Right cardiac atrium (tissue), 5 donors: ENCODE data around the gene OR4A15. TPM values are rescaled to one million over a fixed set of nuclear protein-coding genes. Genes with fewer than 3 reads are reported as not detected.

ENCODE experiments used
- ATAC-seq, 2 donors: fragments of 200-7000 bp; cut with Tn5 transposase; one replicate each; pipeline versions ENCODE4 v1.8.0 to v1.9.1; 2020; ENCODE audit warnings: moderate library complexity in 2 of 2, mild to moderate bottlenecking in 1 of 2
- DNase-seq, 3 donors: peaks; one replicate each; pipeline ENCODE4 v3.0.0-alpha.2; 2020
- H3K27ac ChIP-seq: one replicate; pipeline ENCODE4 v1.5.1; 2013; ENCODE audit warnings: mild to moderate bottlenecking, low read length, control low read depth, moderate library complexity
- H3K27me3 ChIP-seq: one replicate; pipeline ENCODE4 v1.6.1; 2013; ENCODE audit not compliant: control insufficient read depth, insufficient read depth
- H3K4me1 ChIP-seq: one replicate; pipeline ENCODE4 v1.6.1; 2013; ENCODE audit warnings: low read length; ENCODE audit not compliant: control insufficient read depth, insufficient read depth
- H3K4me3 ChIP-seq: one replicate; pipeline ENCODE4 v1.5.1; 2013; ENCODE audit warnings: low read length, control low read depth
- H3K9me3 ChIP-seq: one replicate; pipeline ENCODE4 v1.6.1; 2013; ENCODE audit warnings: low read length; ENCODE audit not compliant: control insufficient read depth
- WGBS: extraction: QIAGEN DNeasy Blood & Tissue Kit; methylation state at CpG from one replicate; pipeline ENCODE4 v1.1.7; 2013; 5-methylcytosine and 5-hydroxymethylcytosine counted together
- intact Hi-C, 4 donors: fragments of 100-400 bp; cut with DNase I; formaldehyde crosslinking; loops; one replicate each; pipeline versions ENCODE4 v1.11.0 to v1.14.0; 2022 to 2023
- long read RNA-seq, 4 donors: library from polyadenylated mRNA; unstranded; transcript quantifications; one replicate each; pipeline ENCODE4 v2.0.0, GENCODE V29; 2020 to 2021
- polyA plus RNA-seq: library from polyadenylated mRNA; stranded (reverse); fragments of 200-250 nt; gene quantifications from one replicate; pipeline ENCODE4 v1.2.3, GENCODE V29; 2013
- total RNA-seq, 4 donors: library from RNA; stranded (reverse); fragmentation: NEBNext Ultra II Directional; extraction: Animal tissue kit (Norgen Biotek cat#: 25700); gene quantifications; one replicate each; pipeline ENCODE4 v1.2.1, GENCODE V29; 2021
- donor health status: healthy with polysubstance abuse.
- donor health status: DM: no; HTN: yes; CAD: no.
- donor health status: DM: no; HTN: no; CAD: no.
- donor health status: DM: no; HTN: yes; CAD: no; lungs with severe emphysema.
- donor health status: DM: yes; HTN: yes; CAD: no.

Gene OR4A15
- total RNA-seq (not detected), polyA plus RNA-seq (not detected)
- long read RNA-seq, donor 1 = 0 reads
- long read RNA-seq, donor 2 = 0 reads
- long read RNA-seq, donor 3 = 0 reads
- long read RNA-seq, donor 4 = 0 reads

GRCh38 chr11:55367674-55368073 is at the start of gene OR4A15:
OR4A15 (plus strand) TSS chr11:55367974; CDS start chr11:55367974, 0 bp downstream.
- Histone ChIP-seq H3K4me1 (no peaks in the 10 kb centered on the region), H3K27ac (no peak within 1 kb of the TSS), H3K27me3 (no peaks in the 10 kb centered on the region), H3K4me3 (no peak within 1 kb of the TSS), H3K9me3 (no peaks in the 10 kb centered on the region)
- ATAC-seq (no peak), DNase-seq (no peak)
- 53% methylated on average over 4 of the region's 4 CpGs for WGBS
- intact Hi-C loops = no loop called here

- ATAC-seq = no peak
- WGBS = 72% methylated on average over 1 of the region's 1 CpG
- Histone ChIP-seq H3K27me3 (no peaks in the 10 kb centered on the region), H3K9me3 (no peaks in the 10 kb centered on the region), H3K27ac (no peak overlapping the region), H3K4me3 (no peak overlapping the region), H3K4me1 (no peaks in the 10 kb centered on the region)
- intact Hi-C loops = no loop called here
- DNase-seq = no peak
Measured at GRCh38 chr11:55324500-55324899, 43.3 kb upstream of the OR4A15 start.

GRCh38 chr11:55342901-55343300 is 24.9 kb upstream of the OR4A15 start, which contains the start of gene OR4A16:
OR4A16 (plus strand) TSS chr11:55343201; CDS start chr11:55343201, 0 bp downstream.
- ATAC-seq (no peak), DNase-seq (no peak)
- intact Hi-C loops = no loop called here
- H3K27me3 ChIP-seq = no peaks in the 10 kb centered on the region
- H3K4me1 ChIP-seq = no peaks in the 10 kb centered on the region
- no peaks in the 10 kb centered on the region for H3K9me3 ChIP-seq
- no peak within 1 kb of the TSS for H3K27ac ChIP-seq
- no peak within 1 kb of the TSS for H3K4me3 ChIP-seq
- 77% methylated on average over 3 of the region's 3 CpGs for WGBS

GRCh38 chr11:55345306-55345705 is 22.5 kb upstream of the OR4A15 start:
- Histone ChIP-seq H3K27me3 (no peaks in the 10 kb centered on the region), H3K9me3 (no peaks in the 10 kb centered on the region), H3K27ac (no peak overlapping the region), H3K4me1 (no peaks in the 10 kb centered on the region), H3K4me3 (no peak overlapping the region)
- WGBS = 90% methylated on average over 1 of the region's 1 CpG
- no peak for DNase-seq
- ATAC-seq = no peak
- intact Hi-C loops = no loop called here

GRCh38 chr11:55349032-55349431 is 18.7 kb upstream of the OR4A15 start:
- Histone ChIP-seq H3K27ac (no peak overlapping the region), H3K4me1 (no peaks in the 10 kb centered on the region), H3K9me3 (no peaks in the 10 kb centered on the region), H3K27me3 (no peaks in the 10 kb centered on the region), H3K4me3 (no peak overlapping the region)
- 13% methylated on average over 1 of the region's 1 CpG for WGBS
- no peak for DNase-seq
- no peak for ATAC-seq
- intact Hi-C loops = no loop called here

- ATAC-seq (no peak), DNase-seq (no peak)
- intact Hi-C loops = no loop called here
- WGBS = 2% methylated on average over 1 of the region's 1 CpG
- Histone ChIP-seq H3K27ac (no peak overlapping the region), H3K9me3 (no peaks in the 10 kb centered on the region), H3K4me1 (no peaks in the 10 kb centered on the region), H3K27me3 (no peaks in the 10 kb centered on the region), H3K4me3 (no peak overlapping the region)
Measured at GRCh38 chr11:55357560-55358184, 10.1 kb upstream of the OR4A15 start.

GRCh38 chr11:55401011-55401410 is 33.2 kb downstream of the OR4A15 start:
- Histone ChIP-seq H3K9me3 (no peaks in the 10 kb centered on the region), H3K4me1 (no peaks in the 10 kb centered on the region), H3K27ac (no peak overlapping the region), H3K27me3 (no peaks in the 10 kb centered on the region), H3K4me3 (no peak overlapping the region)
- no peak for DNase-seq
- ATAC-seq = no peak
- 16% methylated on average over 1 of the region's 1 CpG for WGBS
- intact Hi-C loops = no loop called here

Other genes starting within 250 kb of the OR4A15 start
- not detected for gene TRIM48, start 105.8 kb upstream of the OR4A15 start, total RNA-seq
- gene TRIM48, start 105.8 kb upstream of the OR4A15 start, polyA plus RNA-seq = not detected
- gene OR4A16, start 24.8 kb upstream of the OR4A15 start, total RNA-seq = not detected
- not detected for gene OR4A16, start 24.8 kb upstream of the OR4A15 start, polyA plus RNA-seq
- gene OR4C15, start 186.5 kb downstream of the OR4A15 start, total RNA-seq = not detected
- gene OR4C15, start 186.5 kb downstream of the OR4A15 start, polyA plus RNA-seq = not detected
- gene OR4C16, start 204.2 kb downstream of the OR4A15 start, total RNA-seq = not detected
- not detected for gene OR4C16, start 204.2 kb downstream of the OR4A15 start, polyA plus RNA-seq
- not detected for gene OR4C11, start 239.7 kb downstream of the OR4A15 start, total RNA-seq
- not detected for gene OR4C11, start 239.7 kb downstream of the OR4A15 start, polyA plus RNA-seq